UCSD-AML1 (cell line): ENCODE data around the gene CNTNAP2.
"Not testable (repeated sequence)": the region's sequence is repeated elsewhere in the genome, so short reads cannot be mapped to it uniquely, and the experiment has no call there.

ENCODE experiments used
- DNase-seq: peaks from one replicate; lab custom pipeline; 2025; ENCODE audit not compliant: unreplicated experiment; lab: John Stamatoyannopoulos, UW

The CNTNAP2 gene

GRCh38 chr7:146865696-146866095 is 749.1 kb downstream of the CNTNAP2 start:
- no peak for DNase-seq

GRCh38 chr7:146874722-146875121 is 758.1 kb downstream of the CNTNAP2 start:
- DNase-seq = no peak

- no peak for DNase-seq
Measured at GRCh38 chr7:146875237-146875785, 758.7 kb downstream of the CNTNAP2 start.

GRCh38 chr7:146875981-146876380 is 759.4 kb downstream of the CNTNAP2 start:
- no peak for DNase-seq

- no peak for DNase-seq
Measured at GRCh38 chr7:146876411-146876810, 759.8 kb downstream of the CNTNAP2 start.

- DNase-seq = no peak
Measured at GRCh38 chr7:146878901-146879300, 762.3 kb downstream of the CNTNAP2 start.

- DNase-seq = no peak
Measured at GRCh38 chr7:146885231-146885630, 768.6 kb downstream of the CNTNAP2 start.

GRCh38 chr7:146889806-146890555 is 773.4 kb downstream of the CNTNAP2 start:
- DNase-seq = no peak

- no peak for DNase-seq
Measured at GRCh38 chr7:146892151-146892550, 775.5 kb downstream of the CNTNAP2 start.

- DNase-seq = no peak
Measured at GRCh38 chr7:146894927-146895326, 778.3 kb downstream of the CNTNAP2 start.

- no peak for DNase-seq
Measured at GRCh38 chr7:146902266-146902665, 785.7 kb downstream of the CNTNAP2 start.

- no peak for DNase-seq
Measured at GRCh38 chr7:146902728-146903127, 786.1 kb downstream of the CNTNAP2 start.

- not testable (repeated sequence) for DNase-seq
Measured at GRCh38 chr7:146905746-146906145, 789.1 kb downstream of the CNTNAP2 start.

GRCh38 chr7:146922782-146923181 is 806.2 kb downstream of the CNTNAP2 start:
- DNase-seq = no peak

GRCh38 chr7:146926841-146927240 is 810.2 kb downstream of the CNTNAP2 start:
- DNase-seq = no peak

GRCh38 chr7:146937836-146938235 is 821.2 kb downstream of the CNTNAP2 start:
- DNase-seq = no peak

- no peak for DNase-seq
Measured at GRCh38 chr7:146943483-146943882, 826.9 kb downstream of the CNTNAP2 start.

- DNase-seq = no peak
Measured at GRCh38 chr7:146948703-146949102, 832.1 kb downstream of the CNTNAP2 start.

- no peak for DNase-seq
Measured at GRCh38 chr7:146956321-146956720, 839.7 kb downstream of the CNTNAP2 start.

GRCh38 chr7:146956853-146957252 is 840.3 kb downstream of the CNTNAP2 start:
- no peak for DNase-seq

- DNase-seq = peak; percentile 3
Measured at GRCh38 chr7:146960773-146961391, 844.3 kb downstream of the CNTNAP2 start.

- no peak for DNase-seq
Measured at GRCh38 chr7:146961617-146962016, 845.0 kb downstream of the CNTNAP2 start.
